Fibroblast of villous mesenchyme (primary cell): ENCODE data around the gene MCEMP1. TPM values are rescaled to one million over a fixed set of nuclear protein-coding genes. Genes with fewer than 3 reads are reported as not detected.

ENCODE experiments used
- DNase-seq: peaks from one replicate; pipeline ENCODE4 v3.0.0-alpha.2; 2010; ENCODE audit warnings: low read depth
- H3K4me3 ChIP-seq: 2 replicates; pipeline ENCODE4 v1.5.1; 2011; ENCODE audit warnings: low read depth, mild to moderate bottlenecking, low read length
- total RNA-seq: library from RNA; depleted of rRNA; stranded (reverse); fragments of >200 nt; gene quantifications from 2 replicates; pipeline ENCODE4 v1.2.3, GENCODE V29; 2012
- TF ChIP-seq, protein P1 (sequence below): IDR thresholded peaks from 2 replicates; pipeline ENCODE4 v1.5.1; 2012; ENCODE audit warnings: low read depth, mild to moderate bottlenecking, low read length; ENCODE audit not compliant: insufficient read depth

The MCEMP1 gene
- total RNA-seq, 1 donor, result not detected

DNA sequence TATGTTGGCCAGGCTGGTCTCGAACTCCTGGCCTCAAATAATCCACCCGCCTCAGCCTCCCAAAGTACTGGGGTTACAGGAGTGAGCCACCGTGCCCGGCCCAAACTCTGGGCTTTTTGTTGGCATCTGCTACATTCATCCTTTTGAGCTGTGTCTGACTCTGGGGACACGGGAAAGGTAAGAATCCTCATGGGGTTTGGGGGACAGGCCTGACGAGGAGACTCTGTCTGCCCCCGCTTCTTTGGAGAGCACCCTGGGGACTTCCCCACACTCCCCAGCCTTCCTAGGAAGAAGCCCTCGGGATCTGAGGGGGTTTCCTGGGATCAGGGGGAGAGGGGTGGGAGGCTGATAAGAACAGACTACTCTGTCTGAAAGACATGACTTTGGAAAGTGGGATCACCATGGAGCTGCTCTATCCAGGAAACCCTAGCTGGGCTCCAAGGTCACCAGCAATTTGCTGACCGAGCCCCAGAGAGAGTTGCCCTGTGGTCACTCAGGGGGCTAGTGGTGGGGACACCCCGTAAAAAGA, 33.1 kb downstream of the MCEMP1 start:
- TF ChIP-seq, protein P1, sequence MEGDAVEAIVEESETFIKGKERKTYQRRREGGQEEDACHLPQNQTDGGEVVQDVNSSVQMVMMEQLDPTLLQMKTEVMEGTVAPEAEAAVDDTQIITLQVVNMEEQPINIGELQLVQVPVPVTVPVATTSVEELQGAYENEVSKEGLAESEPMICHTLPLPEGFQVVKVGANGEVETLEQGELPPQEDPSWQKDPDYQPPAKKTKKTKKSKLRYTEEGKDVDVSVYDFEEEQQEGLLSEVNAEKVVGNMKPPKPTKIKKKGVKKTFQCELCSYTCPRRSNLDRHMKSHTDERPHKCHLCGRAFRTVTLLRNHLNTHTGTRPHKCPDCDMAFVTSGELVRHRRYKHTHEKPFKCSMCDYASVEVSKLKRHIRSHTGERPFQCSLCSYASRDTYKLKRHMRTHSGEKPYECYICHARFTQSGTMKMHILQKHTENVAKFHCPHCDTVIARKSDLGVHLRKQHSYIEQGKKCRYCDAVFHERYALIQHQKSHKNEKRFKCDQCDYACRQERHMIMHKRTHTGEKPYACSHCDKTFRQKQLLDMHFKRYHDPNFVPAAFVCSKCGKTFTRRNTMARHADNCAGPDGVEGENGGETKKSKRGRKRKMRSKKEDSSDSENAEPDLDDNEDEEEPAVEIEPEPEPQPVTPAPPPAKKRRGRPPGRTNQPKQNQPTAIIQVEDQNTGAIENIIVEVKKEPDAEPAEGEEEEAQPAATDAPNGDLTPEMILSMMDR, result no peak
- no peak overlapping the region for H3K4me3 ChIP-seq
- DNase-seq, result no peak

DNA sequence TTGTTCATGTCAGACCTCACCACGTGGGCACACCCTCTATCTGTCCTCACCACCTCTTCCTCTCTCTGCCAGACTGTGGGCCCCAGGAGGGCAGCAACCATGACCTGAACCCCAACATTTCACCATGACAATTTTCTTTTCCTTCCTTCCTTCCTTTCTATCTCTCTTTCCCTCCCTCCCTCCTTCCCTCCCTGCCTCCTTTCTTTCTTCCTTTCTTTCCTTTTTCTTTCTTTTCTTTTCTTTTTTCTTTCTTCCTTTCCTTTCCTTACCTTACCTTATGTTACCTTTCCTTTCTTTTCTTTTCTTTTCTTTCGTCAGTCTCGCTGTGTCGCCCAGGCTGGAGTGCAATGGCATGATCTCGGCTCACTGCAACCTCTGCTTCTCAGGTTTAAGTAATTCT, 33.7 kb downstream of the MCEMP1 start:
- H3K4me3 ChIP-seq, result no peak overlapping the region
- TF ChIP-seq, protein P1, result no peak
- no peak for DNase-seq

DNA sequence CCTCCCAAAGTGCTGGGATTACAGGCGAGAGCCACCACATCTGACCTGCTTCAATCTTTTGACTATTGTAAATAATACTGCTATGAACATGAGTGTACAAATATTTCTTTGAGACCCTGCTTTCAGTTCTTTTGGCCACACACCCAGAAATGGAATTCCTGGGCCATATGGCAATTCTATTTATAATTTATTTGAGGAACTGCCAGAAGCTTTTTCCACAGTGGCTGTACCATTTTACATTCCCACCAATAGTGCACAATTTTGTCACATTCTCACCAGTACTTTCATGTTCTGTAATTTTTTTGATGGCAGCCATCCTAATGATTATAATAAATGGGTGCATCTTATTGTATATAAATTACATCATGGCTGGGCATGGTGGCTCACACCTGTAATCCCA, 38.8 kb downstream of the MCEMP1 start:
- TF ChIP-seq, protein P1, result no peak
- no peak overlapping the region for H3K4me3 ChIP-seq
- no peak for DNase-seq

DNA sequence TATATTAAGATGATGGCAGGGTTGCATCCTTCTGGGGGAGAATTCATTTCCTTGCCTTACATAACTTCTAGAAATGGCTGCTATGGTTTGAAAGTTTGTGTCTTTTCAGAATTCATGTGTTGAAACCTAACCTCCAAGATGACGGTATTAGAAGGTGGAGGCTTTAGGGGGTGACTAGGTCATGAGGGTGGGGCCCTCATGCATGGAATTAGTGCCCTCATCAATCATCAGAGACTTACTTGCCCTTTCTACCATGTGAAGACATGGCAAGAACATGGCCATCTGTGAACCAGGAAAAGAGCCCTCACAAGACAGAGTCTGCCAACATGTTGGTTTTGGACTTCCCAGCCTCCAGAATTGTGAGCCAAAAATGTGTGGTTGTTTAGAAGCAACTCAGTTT, 39.9 kb downstream of the MCEMP1 start:
- H3K4me3 ChIP-seq, result no peak overlapping the region
- TF ChIP-seq, protein P1, result no peak
- DNase-seq, result no peak

DNA sequence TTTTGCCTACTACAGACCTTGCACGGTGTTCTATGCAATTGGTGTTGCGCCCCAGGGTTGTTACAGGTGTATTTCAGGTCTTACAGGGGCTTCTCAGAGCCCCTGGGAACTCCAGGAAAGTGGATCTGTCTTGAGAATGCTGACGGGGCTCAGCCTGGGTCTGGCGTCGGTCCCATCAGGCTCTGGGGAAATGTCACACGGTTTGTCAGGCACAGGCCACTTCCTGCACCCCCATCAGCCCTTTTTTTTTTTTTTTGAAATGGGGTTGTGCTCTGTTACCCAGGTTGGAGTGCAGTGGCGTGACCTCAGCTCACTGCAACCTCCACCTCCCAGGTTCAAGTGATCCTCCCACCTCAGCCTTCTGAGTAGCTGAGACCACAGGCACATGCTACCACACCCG, 41.8 kb downstream of the MCEMP1 start:
- no peak for DNase-seq

DNA sequence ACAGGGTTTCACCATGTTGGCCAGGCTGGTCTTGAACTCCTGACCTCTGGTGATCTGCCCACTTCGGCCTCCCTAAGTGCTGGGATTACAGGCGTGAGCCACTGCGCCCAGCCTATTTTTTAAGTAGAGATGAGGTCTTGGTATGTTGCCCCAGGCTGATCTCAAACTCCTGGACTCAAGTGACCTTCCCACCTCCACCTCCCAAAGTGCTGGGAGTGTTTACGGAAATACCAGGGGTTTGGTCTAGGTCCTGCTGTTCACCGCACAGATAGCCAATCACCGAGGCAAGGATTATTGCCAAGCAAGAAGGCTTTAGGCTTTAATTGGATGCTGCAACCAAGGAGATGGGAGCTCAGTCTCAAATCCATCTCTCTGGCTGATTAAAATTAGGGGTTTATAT, 43.5 kb downstream of the MCEMP1 start:
- TF ChIP-seq, protein P1, result no peak
- H3K4me3 ChIP-seq, result no peak overlapping the region
- DNase-seq, result no peak

More for the DNA sequence above, 41.8 kb downstream of the MCEMP1 start:
- no peak overlapping the region for H3K4me3 ChIP-seq
- TF ChIP-seq, protein P1, result no peak

DNA sequence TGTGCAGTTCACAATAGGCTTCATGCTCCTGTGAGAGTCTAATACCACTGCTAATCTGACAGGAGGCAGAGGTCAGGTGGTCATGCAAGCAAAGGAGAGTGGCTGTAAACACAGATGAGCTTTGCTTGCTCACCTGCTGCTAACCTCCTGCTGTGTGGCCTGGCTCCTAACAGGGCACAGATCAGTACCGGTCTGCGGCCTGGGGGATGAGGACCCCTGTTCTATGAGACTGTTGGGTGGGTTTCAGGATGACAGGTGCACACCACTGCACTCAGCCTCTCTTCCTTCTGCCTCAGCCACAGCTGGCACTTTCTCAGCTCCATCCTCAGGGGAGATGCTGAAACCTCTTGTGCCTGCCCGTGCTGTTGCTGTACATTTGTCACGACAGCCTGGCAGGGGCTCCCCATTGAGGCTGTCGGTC, 45.4 kb downstream of the MCEMP1 start:
- no peak for DNase-seq
- TF ChIP-seq, protein P1, result no peak
- no peak overlapping the region for H3K4me3 ChIP-seq
